Esophagus muscularis mucosa (tissue), 4 donors: ENCODE data around the gene BORCS6. TPM values are rescaled to one million over a fixed set of nuclear protein-coding genes. Genes with fewer than 3 reads are reported as not detected.

Source experiments
- DNase-seq: peaks from one replicate; pipeline ENCODE4 v3.0.0-alpha.2; 2017; ENCODE audit errors: extremely low spot score
- H3K27ac ChIP-seq, 4 donors: fragments of 200-600 bp; sonication (generic); replicated peaks in 1 of 4; 1 replicate in 3 of 4; 2 replicates in 1 of 4; pipeline ENCODE4 v1.5.1; 2016 to 2019; ENCODE audit warnings: mild to moderate bottlenecking in 1 of 4
- H3K27me3 ChIP-seq, 4 donors: fragments of 200-600 bp; sonication (generic); one replicate each; pipeline versions ENCODE4 v1.5.1 to v1.6.0; 2016 to 2019
- H3K36me3 ChIP-seq, 4 donors: fragments of 200-600 bp; sonication (generic); one replicate each; pipeline ENCODE4 v1.5.1; 2016 to 2019
- H3K4me1 ChIP-seq, 4 donors: fragments of 200-600 bp; sonication (generic); one replicate each; pipeline ENCODE4 v1.5.1; 2016 to 2019
- H3K4me3 ChIP-seq, 4 donors: fragments of 200-600 bp; sonication (generic); 1 replicate in 2 of 4; 2 replicates in 2 of 4; pipeline ENCODE4 v1.5.1; 2016 to 2019; ENCODE audit warnings: mild to moderate bottlenecking in 4 of 4, moderate library complexity in 1 of 4
- H3K9me3 ChIP-seq, 4 donors: fragments of 200-600 bp; sonication (generic); 1 replicate in 3 of 4; 2 replicates in 1 of 4; pipeline ENCODE4 v1.5.1; 2016 to 2019
- CTCF ChIP-seq, 3 experiments: fragments of 200-600 bp in 2 of 3; fragments of 450-650 bp in 1 of 3; sonication (generic) in 2 of 3; IDR thresholded peaks; one replicate each; pipeline ENCODE4 v1.5.1; 2017 to 2019; ENCODE audit warnings: antibody characterized with exemption in 3 of 3, mild to moderate bottlenecking in 2 of 3, moderate library complexity in 1 of 3
- EP300 ChIP-seq: sonication (generic); formaldehyde crosslinking; IDR thresholded peaks from one replicate; pipeline ENCODE4 v1.6.1; 2017; ENCODE audit warnings: antibody characterized with exemption
- POLR2A ChIP-seq: fragments of 450-650 bp; IDR thresholded peaks from one replicate; pipeline ENCODE4 v1.6.1; 2017; ENCODE audit warnings: antibody characterized with exemption, moderate library complexity, mild to moderate bottlenecking, low read depth
- POLR2AphosphoS5 ChIP-seq, 2 donors: sonication (generic); formaldehyde crosslinking; IDR thresholded peaks; one replicate each; pipeline ENCODE4 v1.6.1; 2017; ENCODE audit warnings: antibody characterized with exemption in 2 of 2
- WGBS: methylation state at CpG from one replicate; pipeline ENCODE4 v1.1.5; 2018; 5-methylcytosine and 5-hydroxymethylcytosine counted together
- intact Hi-C: fragments of 100-400 bp; cut with DNase I; formaldehyde crosslinking; loops from one replicate; pipeline ENCODE4 v1.15.1; 2023
- total RNA-seq, 4 donors: library from RNA; depleted of rRNA; stranded (reverse); fragments of >200 nt; gene quantifications; one replicate each; pipeline versions ENCODE4 v1.1.0 to v1.2.1, GENCODE V29; 2016

BORCS6 gene
- total RNA-seq, 4 donors from 2014 or later, result 8.6 to 22.4 (median 13.9) TPM

- H3K27ac ChIP-seq, result peak overlapping the region; percentile 93 to 99 (median 96)
- TF ChIP-seq CTCF (IDR thresholded peaks at IDR 0.05) (no peak), EP300 (no peak), POLR2A (no peak), POLR2AphosphoS5 (IDR thresholded peaks at IDR 0.05) (no peak)
- peaks cover 44 to 67% (median 56%) of the 10 kb centered on the region in 4 donors for H3K4me1 ChIP-seq
- H3K4me3 ChIP-seq, result peak overlapping the region; percentile 70 to 90 (median 87)
- intact Hi-C loops, result no loop called here
- no peaks in the 10 kb centered on the region for H3K27me3 ChIP-seq
- DNase-seq, result no peak
- no peaks in the 10 kb centered on the region for H3K36me3 ChIP-seq
- 32% methylated on average over 6 of the region's 6 CpGs for WGBS
- H3K9me3 ChIP-seq, result no peaks in the 10 kb centered on the region
Measured at GRCh38 chr17:8190506-8190905, 526 bp upstream of the BORCS6 start.

GRCh38 chr17:8189041-8189710, 804 bp downstream of the BORCS6 start:
- no peak for TF ChIP-seq POLR2A
- no peak for TF ChIP-seq POLR2AphosphoS5 (IDR thresholded peaks at IDR 0.05)
- TF ChIP-seq EP300, result no peak
- no peak for TF ChIP-seq CTCF (IDR thresholded peaks at IDR 0.05)
- Histone ChIP-seq H3K27ac (peak overlapping the region; percentile 93 to 99 (median 96)), H3K9me3 (no peaks in the 10 kb centered on the region), H3K27me3 (no peaks in the 10 kb centered on the region), H3K4me1 (peaks cover 44 to 70% (median 58%) of the 10 kb centered on the region in 4 donors), H3K36me3 (no peaks in the 10 kb centered on the region), H3K4me3 (peak overlapping the region; percentile 70 to 90 (median 87))
- WGBS, result 2% methylated on average over 10 of the region's 67 CpGs
- no peak for DNase-seq
- intact Hi-C loops, result no loop called here

- Histone ChIP-seq H3K4me1 (peaks cover 44 to 70% (median 58%) of the 10 kb centered on the region in 4 donors), H3K36me3 (no peaks in the 10 kb centered on the region), H3K27ac (peak overlapping the region; percentile 93 to 99 (median 96)), H3K9me3 (no peaks in the 10 kb centered on the region), H3K27me3 (no peaks in the 10 kb centered on the region), H3K4me3 (peak overlapping the region; percentile 70 to 90 (median 87))
- WGBS, result 33% methylated on average over 5 of the region's 12 CpGs
- intact Hi-C loops, result no loop called here
- no peak for DNase-seq
- no peak for TF ChIP-seq EP300
- TF ChIP-seq POLR2A, result no peak
- no peak for TF ChIP-seq POLR2AphosphoS5 (IDR thresholded peaks at IDR 0.05)
Measured at GRCh38 chr17:8188263-8188839, 1.6 kb downstream of the BORCS6 start.

GRCh38 chr17:8187517-8188262, 2.3 kb downstream of the BORCS6 start:
- TF ChIP-seq POLR2A (no peak), CTCF (IDR thresholded peaks at IDR 0.05) (peak in 1 of 3 experiments; percentile 8), EP300 (no peak), POLR2AphosphoS5 (IDR thresholded peaks at IDR 0.05) (peak; percentile 76 to 77)
- intact Hi-C loops, result loop anchor here (1.0 to 2.0 kb wide), 2 partner anchors 34 to 67 kb away; no protein-coding TSS in a partner anchor
- H3K4me1 ChIP-seq, result peaks cover 43 to 67% (median 55%) of the 10 kb centered on the region in 4 donors

More at GRCh38 chr17:8187517-8188262, 2.3 kb downstream of the BORCS6 start:
- Histone ChIP-seq H3K4me3 (peak overlapping the region; percentile 70 to 90 (median 87)), H3K9me3 (no peaks in the 10 kb centered on the region), H3K27me3 (no peaks in the 10 kb centered on the region), H3K36me3 (no peaks in the 10 kb centered on the region), H3K27ac (peak overlapping the region; percentile 93 to 99 (median 96))
- peak; percentile 99 for DNase-seq
- WGBS, result under 1% methylated on average over 25 of the region's 25 CpGs
